ENCODE results near the gene DAD1. TPM values are rescaled to one million over a fixed set of nuclear protein-coding genes. Genes with fewer than 3 reads are reported as not detected.

DAD1 gene
- polyA plus RNA-seq, 1 of the 3 experiments (the other 2 are of a cell fraction), result 406 TPM

DNA sequence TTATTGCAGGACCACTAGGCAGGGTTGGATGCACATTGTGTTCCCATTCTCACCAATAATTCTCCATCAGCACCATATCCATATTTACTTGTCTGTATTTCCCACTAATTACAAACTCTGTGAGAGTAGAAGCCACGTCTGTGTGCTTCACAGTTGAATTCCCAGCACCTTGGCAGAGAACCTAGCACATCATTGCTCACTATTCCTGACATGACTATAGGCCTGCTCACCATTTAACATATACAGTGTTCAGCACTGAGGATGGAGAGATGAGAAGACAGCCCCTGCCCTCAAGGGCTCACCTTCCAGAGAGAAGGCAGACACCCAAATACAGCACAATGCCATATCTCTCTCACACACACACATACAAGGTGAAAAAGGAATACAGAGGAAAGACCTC, 5.0 kb downstream of the DAD1 start:
- CTCF ChIA-PET, result interaction anchor here (0.9 to 7.9 kb wide), 3 partner anchors 13 to 27 kb away, joined by 3 to 65 read pairs (median 6); no protein-coding TSS in a partner anchor
- H4K20me1 ChIP-seq (ENCODE audit: insufficient read depth), result peaks cover 19% of the 10 kb centered on the region
- H3K36me3 ChIP-seq (replicated peaks in 1 of 2; ENCODE audit: control insufficient read depth in 1 of 2, insufficient read depth in 2 of 2, low read length in 1 of 2), result peaks cover 5 to 21% of the 10 kb centered on the region in 2 experiments
- no peak overlapping the region for H3K27ac ChIP-seq (ENCODE audit: low read depth in 2 of 2, low read length in 1 of 2)
- no peak overlapping the region for H3K4me3 ChIP-seq (ENCODE audit: low read depth in 2 of 2, low read length in 1 of 2)
- no peaks in the 10 kb centered on the region for H3K27me3 ChIP-seq (ENCODE audit: insufficient read depth)
- WGBS (ENCODE audit: low lambda C conversion rate), result 94% methylated on average over 1 of the region's 1 CpG
- POLR2A ChIA-PET, result no interaction called here
- H3K4me1 ChIP-seq (ENCODE audit: control insufficient read depth in 1 of 2, insufficient read depth in 2 of 2, low read depth in 1 of 2, low read length in 1 of 2), result peaks cover 8 to 9% of the 10 kb centered on the region in 2 experiments; a peak in 2 of 4 replicates
- H3K9me3 ChIP-seq, result no peaks in the 10 kb centered on the region
- no peaks in the 10 kb centered on the region for H3F3A ChIP-seq (replicated peaks; ENCODE audit: insufficient read depth)
- TF ChIP-seq ELF1 (IDR thresholded peaks at IDR 0.05) (no peak), TEAD4 (IDR thresholded peaks at IDR 0.05; ENCODE audit: borderline replicate concordance, insufficient read depth) (no peak), SMC3 (IDR thresholded peaks at IDR 0.05; ENCODE audit: low read depth, low read length) (no peak), FOXM1 (IDR thresholded peaks at IDR 0.05; ENCODE audit: low read depth) (no peak), TAF1 (IDR thresholded peaks at IDR 0.05; ENCODE audit: borderline replicate concordance, low read depth, low read length) (no peak), RXRA (IDR thresholded peaks at IDR 0.05; ENCODE audit: borderline replicate concordance, low read depth) (no peak), GABPA (IDR thresholded peaks at IDR 0.05; ENCODE audit: low read depth) (no peak), MEF2A (IDR thresholded peaks at IDR 0.05; ENCODE audit: borderline replicate concordance, low read depth) (no peak), FOXJ3 (CRISPR knock-in tag; IDR thresholded peaks at IDR 0.05) (no peak), NFIC (IDR thresholded peaks at IDR 0.05; ENCODE audit: borderline replicate concordance) (no peak), MXI1 (IDR thresholded peaks at IDR 0.05; ENCODE audit: low read depth, low read length) (no peak), RCOR1 (IDR thresholded peaks at IDR 0.05; ENCODE audit: low read length) (no peak), SIN3A (IDR thresholded peaks at IDR 0.05; ENCODE audit: borderline replicate concordance, low read depth, low read length) (no peak), POLR2AphosphoS5 (IDR thresholded peaks at IDR 0.05; ENCODE audit: low read depth, low read length) (no peak), TCF12 (IDR thresholded peaks at IDR 0.05) (no peak), JUND (IDR thresholded peaks at IDR 0.05) (no peak)
- TF ChIP-seq, protein P1, sequence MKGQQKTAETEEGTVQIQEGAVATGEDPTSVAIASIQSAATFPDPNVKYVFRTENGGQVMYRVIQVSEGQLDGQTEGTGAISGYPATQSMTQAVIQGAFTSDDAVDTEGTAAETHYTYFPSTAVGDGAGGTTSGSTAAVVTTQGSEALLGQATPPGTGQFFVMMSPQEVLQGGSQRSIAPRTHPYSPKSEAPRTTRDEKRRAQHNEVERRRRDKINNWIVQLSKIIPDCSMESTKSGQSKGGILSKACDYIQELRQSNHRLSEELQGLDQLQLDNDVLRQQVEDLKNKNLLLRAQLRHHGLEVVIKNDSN (IDR thresholded peaks at IDR 0.05; ENCODE audit: borderline replicate concordance, low read depth), result no peak
- TF ChIP-seq, protein P2, sequence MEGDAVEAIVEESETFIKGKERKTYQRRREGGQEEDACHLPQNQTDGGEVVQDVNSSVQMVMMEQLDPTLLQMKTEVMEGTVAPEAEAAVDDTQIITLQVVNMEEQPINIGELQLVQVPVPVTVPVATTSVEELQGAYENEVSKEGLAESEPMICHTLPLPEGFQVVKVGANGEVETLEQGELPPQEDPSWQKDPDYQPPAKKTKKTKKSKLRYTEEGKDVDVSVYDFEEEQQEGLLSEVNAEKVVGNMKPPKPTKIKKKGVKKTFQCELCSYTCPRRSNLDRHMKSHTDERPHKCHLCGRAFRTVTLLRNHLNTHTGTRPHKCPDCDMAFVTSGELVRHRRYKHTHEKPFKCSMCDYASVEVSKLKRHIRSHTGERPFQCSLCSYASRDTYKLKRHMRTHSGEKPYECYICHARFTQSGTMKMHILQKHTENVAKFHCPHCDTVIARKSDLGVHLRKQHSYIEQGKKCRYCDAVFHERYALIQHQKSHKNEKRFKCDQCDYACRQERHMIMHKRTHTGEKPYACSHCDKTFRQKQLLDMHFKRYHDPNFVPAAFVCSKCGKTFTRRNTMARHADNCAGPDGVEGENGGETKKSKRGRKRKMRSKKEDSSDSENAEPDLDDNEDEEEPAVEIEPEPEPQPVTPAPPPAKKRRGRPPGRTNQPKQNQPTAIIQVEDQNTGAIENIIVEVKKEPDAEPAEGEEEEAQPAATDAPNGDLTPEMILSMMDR (IDR thresholded peaks at IDR 0.05), result no peak
- TF ChIP-seq, protein P3, sequence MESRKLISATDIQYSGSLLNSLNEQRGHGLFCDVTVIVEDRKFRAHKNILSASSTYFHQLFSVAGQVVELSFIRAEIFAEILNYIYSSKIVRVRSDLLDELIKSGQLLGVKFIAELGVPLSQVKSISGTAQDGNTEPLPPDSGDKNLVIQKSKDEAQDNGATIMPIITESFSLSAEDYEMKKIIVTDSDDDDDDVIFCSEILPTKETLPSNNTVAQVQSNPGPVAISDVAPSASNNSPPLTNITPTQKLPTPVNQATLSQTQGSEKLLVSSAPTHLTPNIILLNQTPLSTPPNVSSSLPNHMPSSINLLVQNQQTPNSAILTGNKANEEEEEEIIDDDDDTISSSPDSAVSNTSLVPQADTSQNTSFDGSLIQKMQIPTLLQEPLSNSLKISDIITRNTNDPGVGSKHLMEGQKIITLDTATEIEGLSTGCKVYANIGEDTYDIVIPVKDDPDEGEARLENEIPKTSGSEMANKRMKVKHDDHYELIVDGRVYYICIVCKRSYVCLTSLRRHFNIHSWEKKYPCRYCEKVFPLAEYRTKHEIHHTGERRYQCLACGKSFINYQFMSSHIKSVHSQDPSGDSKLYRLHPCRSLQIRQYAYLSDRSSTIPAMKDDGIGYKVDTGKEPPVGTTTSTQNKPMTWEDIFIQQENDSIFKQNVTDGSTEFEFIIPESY (IDR thresholded peaks at IDR 0.05; ENCODE audit: borderline replicate concordance, low read depth), result no peak
- TF ChIP-seq, protein P4, sequence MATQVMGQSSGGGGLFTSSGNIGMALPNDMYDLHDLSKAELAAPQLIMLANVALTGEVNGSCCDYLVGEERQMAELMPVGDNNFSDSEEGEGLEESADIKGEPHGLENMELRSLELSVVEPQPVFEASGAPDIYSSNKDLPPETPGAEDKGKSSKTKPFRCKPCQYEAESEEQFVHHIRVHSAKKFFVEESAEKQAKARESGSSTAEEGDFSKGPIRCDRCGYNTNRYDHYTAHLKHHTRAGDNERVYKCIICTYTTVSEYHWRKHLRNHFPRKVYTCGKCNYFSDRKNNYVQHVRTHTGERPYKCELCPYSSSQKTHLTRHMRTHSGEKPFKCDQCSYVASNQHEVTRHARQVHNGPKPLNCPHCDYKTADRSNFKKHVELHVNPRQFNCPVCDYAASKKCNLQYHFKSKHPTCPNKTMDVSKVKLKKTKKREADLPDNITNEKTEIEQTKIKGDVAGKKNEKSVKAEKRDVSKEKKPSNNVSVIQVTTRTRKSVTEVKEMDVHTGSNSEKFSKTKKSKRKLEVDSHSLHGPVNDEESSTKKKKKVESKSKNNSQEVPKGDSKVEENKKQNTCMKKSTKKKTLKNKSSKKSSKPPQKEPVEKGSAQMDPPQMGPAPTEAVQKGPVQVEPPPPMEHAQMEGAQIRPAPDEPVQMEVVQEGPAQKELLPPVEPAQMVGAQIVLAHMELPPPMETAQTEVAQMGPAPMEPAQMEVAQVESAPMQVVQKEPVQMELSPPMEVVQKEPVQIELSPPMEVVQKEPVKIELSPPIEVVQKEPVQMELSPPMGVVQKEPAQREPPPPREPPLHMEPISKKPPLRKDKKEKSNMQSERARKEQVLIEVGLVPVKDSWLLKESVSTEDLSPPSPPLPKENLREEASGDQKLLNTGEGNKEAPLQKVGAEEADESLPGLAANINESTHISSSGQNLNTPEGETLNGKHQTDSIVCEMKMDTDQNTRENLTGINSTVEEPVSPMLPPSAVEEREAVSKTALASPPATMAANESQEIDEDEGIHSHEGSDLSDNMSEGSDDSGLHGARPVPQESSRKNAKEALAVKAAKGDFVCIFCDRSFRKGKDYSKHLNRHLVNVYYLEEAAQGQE (IDR thresholded peaks at IDR 0.05; ENCODE audit: low read depth, low read length), result no peak
- DNase-seq, result no peak
- H3K9ac ChIP-seq, result no peak overlapping the region
- no peak overlapping the region for H2AFZ ChIP-seq (ENCODE audit: low read depth)
- peaks cover 100% of the 10 kb centered on the region for H3K79me2 ChIP-seq (ENCODE audit: insufficient read depth)
- no peaks in the 10 kb centered on the region for H3K9me2 ChIP-seq
- H3K4me2 ChIP-seq, result no peak overlapping the region; the same call in 1 of the 2 replicates

Measured in SK-N-SH (cell line).